GM19351 (cell line): Measurements from ENCODE around the gene HSD17B7.
A peak's percentile ranks its signal among the peaks of the same experiment; 100 is the strongest.
"Not testable (repeated sequence)": the region's sequence is repeated elsewhere in the genome, so short reads cannot be mapped to it uniquely, and the experiment has no call there.

ENCODE experiments used
- ATAC-seq: cut with Tn5 transposase; IDR thresholded peaks from one replicate; pipeline ENCODE4 v1.9.1; 2021; ENCODE audit warnings: mild to moderate bottlenecking, moderate library complexity; ENCODE audit not compliant: unreplicated experiment

HSD17B7 gene

GRCh38 chr1:162799995-162800830 is 9.7 kb downstream of the HSD17B7 start:
- ATAC-seq, result peak; percentile 73

- ATAC-seq, result not testable (repeated sequence)
These were observed 17.0 kb downstream of the HSD17B7 start for GRCh38 chr1:162807503-162807902.

- not testable (repeated sequence) for ATAC-seq
These were observed 21.9 kb downstream of the HSD17B7 start for GRCh38 chr1:162812357-162812756.

GRCh38 chr1:162818136-162818535 is 27.6 kb downstream of the HSD17B7 start:
- ATAC-seq, result not testable (repeated sequence)

GRCh38 chr1:162818666-162819065 is 28.2 kb downstream of the HSD17B7 start:
- ATAC-seq, result not testable (repeated sequence)

- no peak for ATAC-seq
These were observed 32.1 kb downstream of the HSD17B7 start for GRCh38 chr1:162822391-162823200.

- ATAC-seq, result no peak
These were observed 32.7 kb downstream of the HSD17B7 start for GRCh38 chr1:162823231-162823630.

GRCh38 chr1:162823771-162824525 is 33.4 kb downstream of the HSD17B7 start:
- ATAC-seq, result no peak

- ATAC-seq, result no peak
These were observed 38.8 kb downstream of the HSD17B7 start for GRCh38 chr1:162829268-162829667.

GRCh38 chr1:162832470-162832869 is 42.0 kb downstream of the HSD17B7 start:
- ATAC-seq, result no peak

- ATAC-seq, result peak; percentile 95
These were observed 44.8 kb downstream of the HSD17B7 start for GRCh38 chr1:162835157-162835899.

GRCh38 chr1:162838863-162839262 is 48.4 kb downstream of the HSD17B7 start:
- no peak for ATAC-seq

- ATAC-seq, result no peak
These were observed 49.8 kb downstream of the HSD17B7 start for GRCh38 chr1:162840250-162840839.

GRCh38 chr1:162844153-162844552 is 53.7 kb downstream of the HSD17B7 start:
- no peak for ATAC-seq

- ATAC-seq, result no peak
These were observed 56.0 kb downstream of the HSD17B7 start for GRCh38 chr1:162846256-162847212.

GRCh38 chr1:162847839-162848453 is 57.4 kb downstream of the HSD17B7 start:
- ATAC-seq, result peak; percentile 86

GRCh38 chr1:162849711-162850110 is 59.2 kb downstream of the HSD17B7 start:
- ATAC-seq, result no peak

GRCh38 chr1:162851341-162851740 is 60.8 kb downstream of the HSD17B7 start:
- ATAC-seq, result no peak
